ENCODE results near the gene ACTG1.

The ACTG1 gene

DNA sequence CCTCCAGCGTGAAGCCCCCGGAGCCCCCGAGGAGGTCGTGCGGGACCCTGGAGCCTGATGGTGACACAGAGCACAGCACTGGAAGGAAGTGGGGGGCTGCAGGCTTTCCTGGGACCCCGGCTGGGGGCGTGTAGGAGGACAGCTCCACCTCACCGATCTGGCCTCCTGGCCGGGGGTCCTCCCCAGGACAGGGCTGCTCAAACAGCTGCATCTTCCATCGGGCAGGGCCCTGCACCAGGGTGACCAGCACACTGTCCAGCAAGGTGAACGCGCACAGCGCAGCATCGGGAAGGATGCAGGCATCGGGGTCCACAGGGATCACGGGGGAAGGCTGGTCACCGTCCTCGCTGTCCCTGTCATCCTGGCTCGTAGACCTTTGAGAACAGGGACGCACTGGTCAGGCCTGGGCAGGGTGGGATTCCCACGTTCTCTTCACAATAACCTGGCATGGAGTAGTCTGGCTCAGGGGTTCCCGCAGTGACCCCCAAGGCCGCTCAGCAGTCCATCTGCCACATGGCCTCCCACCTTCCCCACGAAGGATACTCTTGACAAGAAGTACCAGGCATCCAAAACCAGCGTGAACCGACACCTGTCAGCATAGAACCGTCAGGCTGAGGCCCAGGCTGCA, 38.3 kb upstream of the ACTG1 start:
- Histone ChIP-seq H3K9me3 (no peaks in the 10 kb centered on the region), H3K4me3 (peak overlapping the region; percentile 97), H3K27me3 (ENCODE audit: low read depth) (no peaks in the 10 kb centered on the region), H3K36me3 (replicated peaks) (peaks cover 46% of the 10 kb centered on the region), H3K4me1 (peaks cover 6% of the 10 kb centered on the region)
- in situ Hi-C loops (cut with MboI; ENCODE audit: low sequenced_read_pairs), result no loop called here
- no peak for DNase-seq (ENCODE audit: low spot score in 2 of 2)

- no peak for DNase-seq (ENCODE audit: low spot score in 2 of 2)
- Histone ChIP-seq H3K9me3 (no peaks in the 10 kb centered on the region), H3K4me3 (no peak overlapping the region), H3K27me3 (ENCODE audit: low read depth) (no peaks in the 10 kb centered on the region), H3K36me3 (replicated peaks) (peaks cover 49% of the 10 kb centered on the region), H3K4me1 (peaks cover 6% of the 10 kb centered on the region)
- in situ Hi-C loops (cut with MboI; ENCODE audit: low sequenced_read_pairs), result no loop called here
Observed at GRCh38 chr17:81550285-81550684, 37.7 kb upstream of the ACTG1 start.

DNA sequence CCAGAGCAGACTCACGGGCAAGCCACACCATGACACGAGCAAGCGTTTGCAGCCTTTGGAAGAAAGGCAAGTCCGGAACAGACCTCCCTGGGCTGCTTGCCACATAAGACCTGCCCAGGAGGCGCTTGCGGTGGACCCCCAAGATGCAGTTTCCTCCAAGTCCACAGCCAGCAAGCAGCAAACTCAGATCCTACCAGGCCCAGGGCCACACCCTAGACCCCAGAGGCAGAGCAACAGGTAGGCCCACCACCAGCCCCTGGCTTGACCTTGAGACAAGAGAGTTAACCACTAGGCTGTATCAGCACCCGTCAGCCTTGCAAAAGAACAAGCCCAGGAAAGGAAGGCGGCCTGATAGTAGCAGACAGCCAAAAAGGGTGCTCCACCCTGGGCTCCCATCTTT, 37.2 kb upstream of the ACTG1 start:
- Histone ChIP-seq H3K4me1 (peaks cover 6% of the 10 kb centered on the region), H3K36me3 (replicated peaks) (peaks cover 49% of the 10 kb centered on the region), H3K9me3 (no peaks in the 10 kb centered on the region), H3K27me3 (ENCODE audit: low read depth) (no peaks in the 10 kb centered on the region), H3K4me3 (no peak overlapping the region)
- no peak for DNase-seq (ENCODE audit: low spot score in 2 of 2)
- in situ Hi-C loops (cut with MboI; ENCODE audit: low sequenced_read_pairs), result no loop called here

- peaks cover 56% of the 10 kb centered on the region for H3K36me3 ChIP-seq (replicated peaks)
- no peak overlapping the region for H3K4me3 ChIP-seq
- H3K9me3 ChIP-seq, result no peaks in the 10 kb centered on the region
- DNase-seq (ENCODE audit: low spot score in 2 of 2), result no peak
- H3K4me1 ChIP-seq, result peaks cover 5% of the 10 kb centered on the region
- in situ Hi-C loops (cut with MboI; ENCODE audit: low sequenced_read_pairs), result no loop called here
- H3K27me3 ChIP-seq (ENCODE audit: low read depth), result no peaks in the 10 kb centered on the region
Observed at GRCh38 chr17:81549031-81549557, 36.5 kb upstream of the ACTG1 start.

GRCh38 chr17:81547614-81547982, 35.0 kb upstream of the ACTG1 start:
- no peak for DNase-seq (ENCODE audit: low spot score in 2 of 2)
- Histone ChIP-seq H3K9me3 (no peaks in the 10 kb centered on the region), H3K4me3 (no peak overlapping the region), H3K27me3 (ENCODE audit: low read depth) (no peaks in the 10 kb centered on the region), H3K36me3 (replicated peaks) (peaks cover 68% of the 10 kb centered on the region), H3K4me1 (no peaks in the 10 kb centered on the region)
- in situ Hi-C loops (cut with MboI; ENCODE audit: low sequenced_read_pairs), result no loop called here

GRCh38 chr17:81546906-81547613, 34.5 kb upstream of the ACTG1 start:
- Histone ChIP-seq H3K4me3 (no peak overlapping the region), H3K4me1 (no peaks in the 10 kb centered on the region), H3K27me3 (ENCODE audit: low read depth) (no peaks in the 10 kb centered on the region), H3K36me3 (replicated peaks) (peaks cover 68% of the 10 kb centered on the region), H3K9me3 (no peaks in the 10 kb centered on the region)
- DNase-seq (ENCODE audit: low spot score in 2 of 2), result no peak
- in situ Hi-C loops (cut with MboI; ENCODE audit: low sequenced_read_pairs), result no loop called here

DNA sequence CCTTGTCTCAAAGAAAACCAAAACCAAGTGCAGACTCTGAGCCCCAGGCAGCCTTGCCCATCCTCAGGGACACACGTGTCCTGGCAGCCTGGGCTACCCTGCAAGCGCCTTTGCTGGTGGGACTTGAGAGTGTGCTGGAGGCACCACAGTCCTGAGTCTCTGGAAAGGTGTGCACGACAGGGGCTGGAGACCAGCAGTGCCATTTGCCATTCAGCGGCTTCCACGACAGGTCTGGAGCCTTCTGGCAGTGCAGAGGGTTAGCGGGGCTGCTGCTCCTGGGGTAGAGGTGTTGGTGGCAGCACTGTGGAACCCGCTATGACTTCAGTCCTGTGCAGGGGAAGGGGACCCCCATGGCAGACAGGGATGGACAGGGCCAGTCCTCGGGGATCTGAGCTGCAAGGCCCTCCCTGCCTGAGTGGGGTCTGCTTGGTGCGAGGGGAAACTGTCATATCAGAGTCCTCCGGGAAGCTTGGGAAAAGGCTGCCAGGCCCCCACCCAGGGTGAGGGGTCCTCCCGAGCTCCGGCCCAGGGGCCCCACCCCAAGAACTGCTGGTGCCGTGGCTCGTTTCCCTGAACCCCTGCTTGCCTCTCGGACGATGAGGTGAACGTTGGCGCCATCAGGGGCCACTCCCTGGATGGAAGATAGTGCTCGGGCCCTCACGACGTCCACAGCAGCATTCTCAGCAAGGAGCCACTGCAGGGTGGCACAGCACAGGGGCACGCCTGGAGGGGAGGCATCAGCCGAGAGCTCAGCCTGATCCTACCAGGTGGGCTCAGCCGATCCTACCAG, 32.8 kb upstream of the ACTG1 start:
- H3K4me3 ChIP-seq, result no peak overlapping the region
- H3K4me1 ChIP-seq, result no peaks in the 10 kb centered on the region
- no peaks in the 10 kb centered on the region for H3K9me3 ChIP-seq
- H3K27me3 ChIP-seq (ENCODE audit: low read depth), result no peaks in the 10 kb centered on the region
- no peak for DNase-seq (ENCODE audit: low spot score in 2 of 2)
- in situ Hi-C loops (cut with MboI; ENCODE audit: low sequenced_read_pairs), result no loop called here
- H3K36me3 ChIP-seq (replicated peaks), result peaks cover 62% of the 10 kb centered on the region

- in situ Hi-C loops (cut with MboI; ENCODE audit: low sequenced_read_pairs), result no loop called here
- Histone ChIP-seq H3K4me1 (no peaks in the 10 kb centered on the region), H3K9me3 (no peaks in the 10 kb centered on the region), H3K27me3 (ENCODE audit: low read depth) (no peaks in the 10 kb centered on the region), H3K36me3 (replicated peaks) (peaks cover 55% of the 10 kb centered on the region), H3K4me3 (no peak overlapping the region)
- no peak for DNase-seq (ENCODE audit: low spot score in 2 of 2)
Observed at GRCh38 chr17:81544281-81544974, 31.8 kb upstream of the ACTG1 start.

DNA sequence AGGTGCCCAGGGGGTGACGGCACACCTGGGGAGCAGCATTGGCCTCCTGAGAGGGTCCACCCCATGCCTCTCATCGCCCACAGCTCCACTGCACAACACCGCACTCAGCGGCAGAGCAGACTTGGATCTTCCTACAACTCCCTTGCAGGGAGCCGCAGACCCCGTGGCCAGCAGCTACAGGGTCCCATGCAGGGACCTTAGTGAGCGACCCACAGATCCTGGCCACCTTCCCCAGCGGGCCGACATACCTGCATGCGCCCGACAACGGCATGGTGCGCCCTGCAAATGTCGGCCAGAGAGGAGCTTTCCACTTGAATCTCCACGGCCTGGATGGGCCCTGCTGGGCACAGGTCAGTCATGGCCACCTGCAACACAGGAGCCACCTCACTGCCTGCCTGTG, 31.2 kb upstream of the ACTG1 start:
- DNase-seq (ENCODE audit: low spot score in 2 of 2), result no peak
- in situ Hi-C loops (cut with MboI; ENCODE audit: low sequenced_read_pairs), result no loop called here
- no peaks in the 10 kb centered on the region for H3K9me3 ChIP-seq
- no peaks in the 10 kb centered on the region for H3K27me3 ChIP-seq (ENCODE audit: low read depth)
- peaks cover 50% of the 10 kb centered on the region for H3K36me3 ChIP-seq (replicated peaks)
- H3K4me3 ChIP-seq, result no peak overlapping the region
- H3K4me1 ChIP-seq, result no peaks in the 10 kb centered on the region

GRCh38 chr17:81543339-81543675, 30.7 kb upstream of the ACTG1 start:
- in situ Hi-C loops (cut with MboI; ENCODE audit: low sequenced_read_pairs), result no loop called here
- no peak overlapping the region for H3K4me3 ChIP-seq
- H3K36me3 ChIP-seq (replicated peaks), result peaks cover 47% of the 10 kb centered on the region
- H3K9me3 ChIP-seq, result no peaks in the 10 kb centered on the region
- no peak for DNase-seq (ENCODE audit: low spot score in 2 of 2)
- H3K27me3 ChIP-seq (ENCODE audit: low read depth), result no peaks in the 10 kb centered on the region
- H3K4me1 ChIP-seq, result no peaks in the 10 kb centered on the region

DNA sequence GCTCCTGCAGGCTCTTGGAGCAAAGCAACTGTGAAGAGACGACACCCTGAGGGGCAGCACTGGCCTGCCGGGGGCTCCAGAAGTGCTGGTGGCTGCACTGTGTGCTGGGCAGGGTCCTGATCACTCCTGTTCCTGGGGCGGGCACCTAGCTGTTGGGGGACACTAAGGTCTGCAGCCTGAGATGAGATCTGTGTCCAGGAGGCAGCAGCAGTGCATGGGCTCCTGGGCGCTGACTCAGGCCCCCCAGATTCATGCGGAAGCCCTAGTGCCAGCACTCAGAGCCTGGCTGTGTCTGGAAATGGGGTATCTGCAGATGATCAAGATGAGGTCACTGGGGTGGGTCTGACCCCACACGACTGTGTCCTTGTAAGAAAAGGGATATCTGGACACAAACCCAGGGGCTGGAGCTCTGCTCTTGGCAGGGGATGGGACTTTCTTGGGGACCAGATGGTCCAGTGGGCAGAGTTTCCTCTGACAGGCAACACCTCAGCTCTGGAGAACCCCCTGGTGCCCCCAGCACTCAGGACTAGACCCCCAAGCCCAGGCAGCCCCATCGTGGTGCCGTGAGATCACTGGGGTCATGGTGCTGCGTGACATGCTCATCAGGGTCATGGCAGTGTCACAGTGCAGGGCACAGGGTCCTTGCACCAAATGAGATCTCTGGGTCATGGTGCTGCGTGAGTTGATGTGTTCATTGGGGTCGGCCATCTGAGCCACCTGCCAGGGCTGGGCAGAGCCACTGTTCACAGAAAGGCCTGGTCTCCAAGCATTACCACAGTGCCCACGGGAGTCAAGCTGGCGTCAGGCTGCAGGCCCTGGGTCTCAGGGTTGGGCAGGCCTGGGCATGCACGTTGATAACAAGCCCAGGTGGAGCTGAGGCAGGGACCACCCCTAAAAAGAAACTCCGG, 30.1 kb upstream of the ACTG1 start:
- Histone ChIP-seq H3K4me1 (no peaks in the 10 kb centered on the region), H3K27me3 (ENCODE audit: low read depth) (no peaks in the 10 kb centered on the region), H3K36me3 (replicated peaks) (peaks cover 41% of the 10 kb centered on the region), H3K9me3 (no peaks in the 10 kb centered on the region), H3K4me3 (no peak overlapping the region)
- DNase-seq (ENCODE audit: low spot score in 2 of 2), result no peak
- in situ Hi-C loops (cut with MboI; ENCODE audit: low sequenced_read_pairs), result no loop called here

DNA sequence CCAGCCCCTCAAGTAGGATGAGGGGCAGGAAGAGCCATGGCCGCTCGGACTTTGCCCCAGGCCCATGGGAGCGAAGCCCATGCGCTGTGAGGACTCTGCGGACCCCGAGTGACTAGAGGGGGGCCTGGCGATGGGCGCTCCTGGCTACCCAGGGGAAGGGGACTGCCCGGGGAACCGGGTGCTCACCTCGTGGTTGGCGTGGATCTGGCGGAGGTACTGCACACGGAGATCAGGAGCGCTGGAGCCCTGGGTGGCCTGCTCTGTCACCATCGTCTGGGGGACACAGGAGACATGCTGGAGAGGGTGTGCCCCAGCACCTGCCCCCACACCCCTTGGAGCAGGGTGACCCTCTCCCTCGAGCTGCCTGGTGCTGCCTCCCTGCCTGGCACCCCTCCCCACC, 28.5 kb upstream of the ACTG1 start:
- H3K9me3 ChIP-seq, result no peaks in the 10 kb centered on the region
- in situ Hi-C loops (cut with MboI; ENCODE audit: low sequenced_read_pairs), result no loop called here
- H3K27me3 ChIP-seq (ENCODE audit: low read depth), result no peaks in the 10 kb centered on the region
- no peak for DNase-seq (ENCODE audit: low spot score in 2 of 2)
- H3K36me3 ChIP-seq (replicated peaks), result peaks cover 27% of the 10 kb centered on the region
- H3K4me3 ChIP-seq, result no peak overlapping the region
- no peaks in the 10 kb centered on the region for H3K4me1 ChIP-seq

DNA sequence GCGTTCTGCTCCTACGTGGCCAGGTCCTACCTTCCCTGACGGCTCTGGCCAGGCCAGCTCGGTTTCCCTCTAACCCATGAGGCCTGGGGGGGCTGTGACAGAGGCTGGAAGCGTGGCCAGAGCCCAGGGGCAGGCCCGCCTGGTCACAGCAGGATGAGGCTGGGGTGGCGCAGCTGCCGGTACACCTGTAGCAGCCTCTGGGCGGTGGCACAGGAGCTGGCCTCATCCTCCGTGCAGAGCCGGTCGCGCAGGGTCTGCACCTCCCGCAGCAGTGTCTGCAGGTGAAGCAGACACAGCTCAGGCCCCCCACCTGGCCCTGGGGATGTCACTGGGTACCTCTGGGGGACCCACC, 28.1 kb upstream of the ACTG1 start:
- H3K9me3 ChIP-seq, result no peaks in the 10 kb centered on the region
- no peaks in the 10 kb centered on the region for H3K27me3 ChIP-seq (ENCODE audit: low read depth)
- in situ Hi-C loops (cut with MboI; ENCODE audit: low sequenced_read_pairs), result no loop called here
- no peak overlapping the region for H3K4me3 ChIP-seq
- DNase-seq (ENCODE audit: low spot score in 2 of 2), result no peak
- H3K4me1 ChIP-seq, result no peaks in the 10 kb centered on the region
- peaks cover 22% of the 10 kb centered on the region for H3K36me3 ChIP-seq (replicated peaks)
